ENCODE measurements around the gene NUDT19.
"Not testable (repeated sequence)": the region's sequence is repeated elsewhere in the genome, so short reads cannot be mapped to it uniquely, and the experiment has no call there.

Gene NUDT19

DNA sequence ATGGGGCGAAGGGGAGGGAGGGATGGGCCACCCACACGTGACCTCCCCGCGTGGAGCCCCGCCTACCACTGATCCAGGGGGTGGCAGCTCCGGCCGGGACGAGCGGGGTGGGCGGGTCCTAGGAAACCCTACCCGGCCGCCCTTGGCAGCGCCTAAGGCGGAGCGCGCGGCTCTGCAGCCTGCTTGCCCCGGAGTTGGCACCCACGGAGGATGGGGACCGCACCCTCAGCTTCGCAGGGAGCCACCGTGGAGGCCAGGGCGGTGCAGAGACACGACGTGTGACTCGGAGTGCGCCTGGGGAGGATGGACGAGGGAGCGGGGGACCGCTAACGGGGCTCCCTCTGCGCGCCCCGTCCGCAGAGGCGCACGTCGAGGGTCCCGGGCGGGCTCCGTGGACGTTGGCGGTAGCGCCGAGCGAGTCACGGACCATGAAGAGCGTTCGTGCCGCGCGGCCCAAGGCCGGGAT, 15.9 kb upstream of the NUDT19 start, which contains the start of gene RGS9BP:
Gene RGS9BP (plus strand): TSS at position 129 of the 466 bp plus-strand sequence. CDS start 416 bp downstream, outside the sequence.
- DNase-seq (ENCODE audit: low spot score), result peak; percentile 84

DNA sequence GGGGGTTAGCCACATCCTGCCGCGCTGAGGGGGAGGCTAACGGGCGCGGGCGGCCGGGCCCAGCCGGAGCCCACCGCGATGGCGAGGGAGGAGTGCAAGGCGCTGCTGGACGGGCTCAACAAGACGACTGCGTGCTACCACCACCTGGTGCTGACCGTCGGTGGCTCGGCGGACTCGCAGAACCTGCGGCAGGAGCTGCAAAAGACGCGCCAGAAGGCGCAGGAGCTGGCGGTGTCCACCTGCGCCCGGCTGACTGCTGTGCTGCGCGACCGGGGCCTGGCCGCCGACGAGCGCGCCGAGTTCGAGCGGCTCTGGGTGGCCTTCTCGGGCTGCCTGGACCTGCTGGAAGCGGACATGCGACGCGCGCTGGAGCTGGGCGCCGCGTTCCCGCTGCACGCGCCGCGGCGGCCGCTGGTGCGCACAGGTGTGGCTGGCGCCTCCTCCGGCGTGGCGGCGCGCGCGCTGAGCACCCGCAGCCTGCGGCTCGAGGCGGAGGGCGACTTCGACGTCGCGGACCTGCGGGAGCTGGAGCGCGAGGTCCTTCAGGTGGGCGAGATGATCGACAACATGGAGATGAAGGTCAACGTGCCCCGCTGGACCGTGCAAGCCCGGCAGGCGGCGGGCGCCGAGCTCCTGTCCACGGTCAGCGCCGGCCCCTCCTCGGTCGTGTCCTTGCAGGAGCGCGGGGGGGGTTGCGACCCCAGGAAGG, 15.3 kb upstream of the NUDT19 start:
- DNase-seq (ENCODE audit: low spot score), result no peak

GRCh38 chr19:32676895-32677359, 14.7 kb upstream of the NUDT19 start:
- no peak for DNase-seq (ENCODE audit: low spot score)

GRCh38 chr19:32677657-32678056, 14.0 kb upstream of the NUDT19 start:
- DNase-seq (ENCODE audit: low spot score), result no peak

DNA sequence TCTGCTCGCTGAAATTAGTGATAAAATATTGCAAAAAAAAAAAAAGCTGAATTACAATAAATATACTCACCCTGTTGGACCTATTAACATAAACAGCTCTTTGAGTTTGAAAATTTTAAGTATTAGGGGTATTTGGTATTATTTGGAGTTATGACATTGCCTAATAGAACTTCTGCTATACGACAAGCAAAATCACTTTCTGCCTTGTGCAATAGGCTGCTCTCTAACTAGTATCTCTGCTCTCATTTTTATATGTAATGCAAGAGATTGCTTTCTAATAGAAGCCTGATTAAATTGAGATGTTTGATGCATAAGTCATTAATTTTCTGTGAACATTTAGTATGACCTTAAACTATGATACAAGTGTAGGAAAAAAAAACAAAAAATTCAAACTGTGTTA, 10.6 kb upstream of the NUDT19 start:
- no peak for DNase-seq (ENCODE audit: low spot score)

- no peak for DNase-seq (ENCODE audit: low spot score)
Measured at GRCh38 chr19:32682317-32682716, 9.3 kb upstream of the NUDT19 start.

DNA sequence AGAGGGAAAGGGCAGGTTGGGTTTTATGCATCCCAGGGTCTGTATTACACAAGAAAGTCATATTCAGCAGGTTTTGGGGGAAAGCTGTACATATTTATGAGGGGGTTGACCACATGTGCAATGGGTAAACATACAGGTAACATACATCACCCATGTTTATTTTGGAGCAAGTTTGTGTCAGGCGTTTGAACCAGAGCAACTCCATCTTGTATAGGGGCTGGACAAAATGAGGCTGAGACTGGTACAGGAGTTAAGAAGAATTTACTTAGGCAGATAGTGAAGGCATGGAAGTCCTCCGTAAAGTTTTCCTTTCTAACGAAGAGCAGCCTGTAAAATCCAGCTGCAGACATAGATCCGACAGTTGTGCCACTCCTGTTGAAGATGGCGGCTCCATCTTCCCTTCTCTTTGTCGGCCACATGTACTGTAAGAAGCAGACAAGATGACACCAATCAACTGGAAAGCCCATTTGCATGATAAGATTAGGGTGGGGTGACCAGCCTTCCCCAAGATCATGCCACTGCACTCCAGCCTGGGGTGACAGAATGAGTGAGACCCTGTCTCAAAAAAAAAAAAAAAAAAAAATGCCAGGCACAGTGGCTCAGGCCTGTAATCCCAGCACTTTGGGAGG, 4.7 kb upstream of the NUDT19 start:
- DNase-seq (ENCODE audit: low spot score), result no peak

DNA sequence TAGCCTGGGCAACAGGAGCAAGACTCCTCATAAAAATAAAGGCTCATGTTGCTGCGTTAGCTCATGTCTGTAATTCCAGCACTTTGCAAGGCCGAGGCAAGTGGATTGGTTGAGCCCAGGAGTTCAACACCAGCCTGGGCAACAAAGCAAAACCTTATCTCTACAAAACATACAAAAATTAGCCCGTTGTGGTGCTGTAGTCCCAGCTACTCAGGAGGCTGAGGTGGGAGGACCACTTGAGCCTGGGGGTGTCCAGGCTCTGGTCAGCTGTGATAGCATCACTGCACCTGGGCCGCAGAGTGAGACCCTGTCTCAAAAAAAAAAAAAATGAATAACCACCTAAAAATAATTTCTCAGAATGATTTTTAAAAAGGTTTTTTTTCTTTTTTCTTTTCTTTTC, 3.9 kb upstream of the NUDT19 start:
- no peak for DNase-seq (ENCODE audit: low spot score)

DNA sequence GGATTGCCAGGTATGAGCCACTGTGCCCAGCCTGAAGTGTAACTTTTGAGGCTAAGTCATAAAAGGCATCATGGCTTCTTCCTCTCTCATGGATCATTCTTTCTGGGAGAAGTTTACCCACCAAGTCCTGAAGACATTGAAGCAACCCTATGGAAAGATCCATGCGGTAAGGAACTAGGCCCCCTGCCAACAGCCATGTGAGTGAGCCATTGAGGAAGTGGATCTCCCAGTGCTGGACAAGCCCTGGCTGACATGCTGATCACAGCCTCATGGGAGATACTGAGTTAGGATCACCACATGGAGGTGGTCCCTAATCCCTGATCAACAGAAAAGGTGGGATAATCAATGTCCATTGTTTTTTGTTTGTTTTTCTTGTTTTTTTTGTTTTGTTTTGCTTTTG, 3.3 kb upstream of the NUDT19 start:
- DNase-seq (ENCODE audit: low spot score), result no peak

DNA sequence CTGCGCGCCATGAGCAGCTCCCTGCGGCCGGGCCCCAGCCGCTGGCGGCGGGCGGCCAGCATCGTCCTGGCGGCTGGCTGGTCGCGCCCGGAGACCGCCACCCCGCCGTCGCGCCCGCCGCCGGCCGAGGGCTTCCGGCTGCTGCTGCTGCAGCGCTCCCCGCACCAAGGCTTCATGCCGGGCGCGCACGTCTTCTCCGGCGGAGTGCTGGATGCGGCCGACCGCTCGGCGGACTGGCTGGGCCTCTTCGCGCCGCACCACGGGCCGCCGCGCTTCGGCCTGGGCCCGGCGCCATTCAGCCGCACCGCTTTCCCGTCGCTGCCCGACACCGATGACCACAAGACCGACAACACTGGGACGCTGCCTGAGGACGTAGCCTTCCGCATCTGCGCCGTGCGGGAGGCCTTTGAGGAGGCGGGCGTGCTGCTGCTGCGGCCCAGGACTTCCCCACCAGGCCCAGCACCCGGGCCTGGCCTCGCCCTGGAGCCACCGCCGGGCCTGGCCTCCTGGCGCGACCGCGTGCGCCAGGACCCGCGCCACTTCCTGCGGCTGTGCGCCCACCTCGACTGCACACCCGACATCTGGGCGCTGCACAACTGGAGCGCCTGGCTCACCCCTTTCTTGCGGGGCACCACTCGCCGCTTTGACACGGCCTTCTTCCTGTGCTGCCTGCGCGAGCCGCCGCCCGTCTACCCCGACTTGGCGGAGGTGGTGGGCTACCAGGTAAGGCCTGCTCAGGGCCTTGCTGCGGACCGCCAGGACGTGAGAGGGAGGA, 518 bp downstream of the NUDT19 start:
- peak; percentile 64 for DNase-seq (ENCODE audit: low spot score)

DNA sequence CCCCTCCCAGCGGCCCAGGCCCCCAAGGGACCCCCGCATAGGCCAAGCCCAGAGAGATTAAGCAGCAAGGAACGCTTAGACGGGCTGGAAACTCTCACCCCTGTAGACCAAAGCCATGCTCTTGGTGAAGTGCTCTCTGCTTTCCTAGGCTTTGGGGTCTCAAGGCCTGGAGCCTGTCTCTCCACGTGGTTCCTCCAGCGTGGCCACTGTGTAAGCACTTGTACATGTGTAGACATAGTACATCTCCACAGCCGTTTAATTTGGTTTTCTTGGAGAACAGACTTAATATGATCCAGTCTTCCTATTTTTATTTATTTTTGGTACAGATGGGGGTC, 1.1 kb downstream of the NUDT19 start:
- no peak for DNase-seq (ENCODE audit: low spot score)

- not testable (repeated sequence) for DNase-seq (ENCODE audit: low spot score)
Measured at GRCh38 chr19:32693151-32694108, 1.8 kb downstream of the NUDT19 start.

DNA sequence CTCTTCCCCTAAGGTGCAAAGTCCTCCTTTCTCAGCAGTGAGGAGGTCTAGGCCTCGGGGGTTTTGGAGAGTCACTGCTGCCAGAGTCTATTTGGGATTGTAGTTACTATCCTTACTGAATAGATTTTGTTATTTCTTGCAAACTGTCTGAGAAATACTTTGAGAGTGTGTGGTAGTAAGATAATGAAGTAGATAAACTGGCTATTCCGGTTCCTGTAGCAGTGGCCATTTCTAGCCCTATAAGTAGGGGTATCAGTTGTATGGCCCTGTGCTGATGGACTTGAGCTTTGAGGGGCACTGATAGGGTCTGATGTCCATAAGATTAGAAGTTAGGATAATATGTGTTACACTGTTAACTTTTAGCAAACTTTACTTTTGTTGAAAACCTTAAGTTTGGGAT, 2.7 kb downstream of the NUDT19 start:
- not testable (repeated sequence) for DNase-seq (ENCODE audit: low spot score)

DNA sequence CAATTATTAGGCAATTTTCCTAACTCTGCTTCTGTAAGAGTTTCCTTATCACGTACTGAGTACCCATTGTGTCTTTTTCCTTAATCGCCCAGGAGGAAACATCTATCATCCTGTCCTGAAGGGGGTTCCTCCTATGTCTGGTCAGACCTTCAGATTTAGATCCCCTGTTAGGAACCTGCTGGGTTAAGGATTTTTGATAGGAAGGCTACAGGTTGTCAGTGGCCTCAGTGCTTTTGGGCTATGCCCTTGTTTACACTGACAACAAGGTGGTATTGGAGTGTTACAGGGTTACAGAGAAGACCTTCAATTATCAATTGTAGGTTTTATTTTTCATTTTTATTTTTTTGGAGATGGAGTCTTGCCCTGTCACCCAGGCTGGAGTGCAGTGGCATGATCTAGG, 3.2 kb downstream of the NUDT19 start:
- not testable (repeated sequence) for DNase-seq (ENCODE audit: low spot score)

- not testable (repeated sequence) for DNase-seq (ENCODE audit: low spot score)
Measured at GRCh38 chr19:32695506-32695905, 3.9 kb downstream of the NUDT19 start.

- not testable (repeated sequence) for DNase-seq (ENCODE audit: low spot score)
Measured at GRCh38 chr19:32696771-32697170, 5.2 kb downstream of the NUDT19 start.

GRCh38 chr19:32700129-32700528, 8.5 kb downstream of the NUDT19 start:
- DNase-seq (ENCODE audit: low spot score), result not testable (repeated sequence)

DNA sequence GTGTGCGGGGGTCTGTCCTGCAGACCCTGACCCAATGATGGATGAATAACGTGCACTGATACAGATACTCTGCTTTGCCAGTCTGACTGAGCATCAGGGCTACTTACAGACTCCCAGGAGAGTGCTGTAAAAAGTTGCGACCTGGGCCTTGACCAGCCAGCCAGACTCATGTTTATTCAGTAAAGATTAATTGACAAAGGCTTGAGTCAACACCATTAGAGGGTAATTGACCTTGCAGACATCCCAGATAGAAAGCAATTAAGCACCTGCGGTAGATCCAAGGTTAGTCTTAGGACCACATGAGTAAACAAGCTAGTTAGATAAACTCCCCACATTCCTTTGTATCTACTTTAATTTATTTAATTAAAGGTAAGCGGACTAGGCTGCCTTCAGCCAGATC, 10.4 kb downstream of the NUDT19 start:
- DNase-seq (ENCODE audit: low spot score), result no peak

DNA sequence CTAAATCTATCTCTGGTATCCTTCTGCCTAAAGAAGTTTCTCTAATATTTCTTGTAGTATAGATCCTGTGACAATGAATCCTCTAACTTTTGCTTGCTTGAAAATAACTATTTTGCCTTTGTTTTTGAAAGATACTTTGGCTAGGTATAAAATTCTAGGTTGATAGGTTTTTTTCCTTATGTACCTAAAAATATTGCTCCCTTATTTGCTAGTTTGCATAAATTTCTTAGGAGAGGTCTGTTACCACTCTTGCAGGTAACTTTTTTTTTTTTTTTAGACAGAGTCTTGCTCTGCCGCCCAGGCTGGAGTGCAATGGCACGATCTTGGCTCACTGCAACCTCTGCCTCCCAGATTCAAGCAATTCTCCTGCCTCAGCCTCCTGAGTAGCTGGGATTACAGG, 12.4 kb downstream of the NUDT19 start:
- DNase-seq (ENCODE audit: low spot score), result not testable (repeated sequence)

- DNase-seq (ENCODE audit: low spot score), result no peak
Measured at GRCh38 chr19:32708457-32708856, 16.8 kb downstream of the NUDT19 start.

- no peak for DNase-seq (ENCODE audit: low spot score)
Measured at GRCh38 chr19:32709032-32709431, 17.4 kb downstream of the NUDT19 start.

GRCh38 chr19:32711747-32712146, 20.1 kb downstream of the NUDT19 start:
- DNase-seq (ENCODE audit: low spot score), result no peak
